Heart right ventricle (tissue), 16 donors: ENCODE data around the gene SPSB1. TPM values are rescaled to one million over a fixed set of nuclear protein-coding genes. Genes with fewer than 3 reads are reported as not detected.
A peak's percentile ranks its signal among the peaks of the same experiment; 100 is the strongest.

Source experiments
- ATAC-seq, 8 donors: fragments of 200-7000 bp; cut with Tn5 transposase; one replicate each; pipeline ENCODE4 v1.9.1; 2020; ENCODE audit warnings: mild to moderate bottlenecking in 8 of 8, moderate library complexity in 8 of 8, moderate number of reproducible peaks in 1 of 8
- DNase-seq, 2 donors: peaks; one replicate each; pipeline ENCODE4 v3.0.0-alpha.2; 2020
- H3K27ac ChIP-seq, 10 donors: fragments of 200-600 bp; sonication (generic) in 2 of 10; one replicate each; pipeline versions ENCODE4 v1.5.0 to v1.8.0; 2020 to 2022; ENCODE audit warnings: mild to moderate bottlenecking in 3 of 10
- H3K27me3 ChIP-seq, 7 donors: fragments of 200-600 bp; one replicate each; pipeline ENCODE4 v1.8.0; 2021 to 2022; ENCODE audit warnings: mild to moderate bottlenecking in 2 of 7
- H3K36me3 ChIP-seq, 9 donors: fragments of 200-600 bp; sonication (generic) in 1 of 9; one replicate each; pipeline versions ENCODE4 v1.5.0 to v1.8.0; 2020 to 2022; ENCODE audit warnings: mild to moderate bottlenecking in 2 of 9
- H3K4me1 ChIP-seq, 9 donors: fragments of 200-600 bp; sonication (generic) in 1 of 9; one replicate each; pipeline versions ENCODE4 v1.5.0 to v1.8.0; 2020 to 2022; ENCODE audit warnings: mild to moderate bottlenecking in 4 of 9
- H3K4me3 ChIP-seq, 10 donors: fragments of 200-600 bp; sonication (generic) in 2 of 10; one replicate each; pipeline versions ENCODE4 v1.5.0 to v1.8.0; 2020 to 2022; ENCODE audit warnings: mild to moderate bottlenecking in 7 of 10, moderate library complexity in 2 of 10
- H3K9me3 ChIP-seq, 11 donors: fragments of 200-600 bp in 10 of 11; sonication (generic) in 2 of 11; one replicate each; pipeline versions ENCODE4 v1.5.0 to v1.8.0; 2013 to 2022; ENCODE audit warnings: mild to moderate bottlenecking in 2 of 11, control low read depth in 1 of 11, moderate library complexity in 1 of 11
- WGBS, 2 donors: extraction: QIAGEN DNeasy Blood & Tissue Kit; methylation state at CpG; one replicate each; pipeline ENCODE4 v1.1.7; 2013; ENCODE audit warnings: inconsistent platforms in 1 of 2; 5-methylcytosine and 5-hydroxymethylcytosine counted together
- intact Hi-C, 10 donors: fragments of 100-400 bp; cut with DNase I; formaldehyde crosslinking; loops; one replicate each; pipeline versions ENCODE4 v1.11.1 to v1.14.2; 2022
- polyA plus RNA-seq, 2 donors: library from polyadenylated mRNA; stranded (reverse); fragments of 200-250 nt; gene quantifications; one replicate each; pipeline ENCODE4 v1.2.3, GENCODE V29; 2013
- total RNA-seq, 10 donors: library from RNA; stranded (reverse); fragmentation: NEBNext Ultra II Directional in 3 of 10; extraction: Animal tissue kit (Norgen Biotek cat#: 25700) in 3 of 10; gene quantifications; one replicate each; pipeline versions ENCODE4 v1.2.1 to v1.2.4, GENCODE V29; 2021 to 2023
- TF ChIP-seq, protein P1 (sequence below), 9 donors: fragments of 200-600 bp; sonication (generic) in 2 of 9; IDR thresholded peaks; one replicate each; pipeline versions ENCODE4 v1.5.0 to v1.8.0; 2021 to 2022; ENCODE audit warnings: antibody characterized with exemption in 9 of 9, mild to moderate bottlenecking in 5 of 9, moderate library complexity in 1 of 9
- donor health status: Arrhythmogenic right ventricular cardiomyopathy.
- donor health status: ischemic (EF 13 %, LVEDD 7.1; RV severe dilation, severe dysfunction).
- donor health status: healthy with polysubstance abuse.
- donor health status: DM: no; HTN: yes; CAD: no.
- donor health status: DM: no; HTN: no; CAD: no.
- donor health status: ischemic (EF 25% LVEDD 6.9; RV normal size, moderate dysfunction).
- donor health status: ischemic (EF 25% LVEDD 5.7; RV mildly dilated, moderate dysfunction).
- donor health status: healthy.
- donor health status: DM: yes; HTN: yes; CAD: no.
- donor health status: Ischemic cardiomyopathy.
- donor health status: ischemic (EF 35%, LVEDD 5.7; RV mildly dilated, moderate dysfunction).
- donor health status: nonischemic (EF 11% LVEDD 7.7; RV severe dilation, severe dysfunction).
- donor health status: DM: yes; HTN: yes; CAD: no.
- donor health status: PGD.
- donor health status: ischemic (EF 29% LVEDD 5.4; RV normal size, mild dysfunction).
- donor health status: nonischemic (EF 23%, LVEDD 6.1; RV moderate dilation, normal function).

The SPSB1 gene
- total and polyA plus RNA-seq, 12 donors, result 5.5 to 16.5 (median 8.8) TPM

DNA sequence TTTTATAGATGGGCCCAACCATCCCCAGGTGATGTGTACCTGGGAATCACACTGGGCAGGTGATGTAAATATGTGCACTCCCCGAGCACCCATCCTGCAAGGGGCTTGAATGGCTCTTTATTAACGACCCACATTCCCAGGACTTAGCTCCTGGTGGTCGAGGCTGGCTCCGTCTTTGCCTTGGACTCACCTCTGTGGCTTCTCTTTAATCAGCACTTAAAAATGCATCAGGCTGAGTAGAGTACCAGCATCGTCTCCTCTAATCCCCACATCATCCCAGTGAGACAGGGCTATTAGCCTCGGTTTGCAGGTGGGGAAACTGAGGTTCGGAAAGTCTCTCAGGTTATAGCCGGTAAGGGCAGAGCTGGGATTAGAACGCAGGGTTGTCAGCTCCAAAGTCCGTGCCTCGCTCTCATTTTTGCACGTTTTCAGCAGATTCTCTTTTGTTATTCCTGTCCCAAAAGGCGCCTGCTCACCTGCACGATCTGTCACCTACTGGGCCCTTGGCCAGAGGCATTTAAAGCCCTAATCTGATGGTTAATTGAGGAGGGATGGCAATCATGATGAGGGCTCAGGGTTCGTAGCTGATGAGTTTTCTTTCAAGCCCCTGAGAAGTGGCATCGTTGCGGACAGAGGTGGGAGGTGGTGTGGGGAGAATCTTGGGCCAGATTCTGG lies 29.4 kb downstream of the SPSB1 start:
- no peaks in the 10 kb centered on the region for H3K9me3 ChIP-seq
- intact Hi-C loops, result no loop called here
- TF ChIP-seq, protein P1, sequence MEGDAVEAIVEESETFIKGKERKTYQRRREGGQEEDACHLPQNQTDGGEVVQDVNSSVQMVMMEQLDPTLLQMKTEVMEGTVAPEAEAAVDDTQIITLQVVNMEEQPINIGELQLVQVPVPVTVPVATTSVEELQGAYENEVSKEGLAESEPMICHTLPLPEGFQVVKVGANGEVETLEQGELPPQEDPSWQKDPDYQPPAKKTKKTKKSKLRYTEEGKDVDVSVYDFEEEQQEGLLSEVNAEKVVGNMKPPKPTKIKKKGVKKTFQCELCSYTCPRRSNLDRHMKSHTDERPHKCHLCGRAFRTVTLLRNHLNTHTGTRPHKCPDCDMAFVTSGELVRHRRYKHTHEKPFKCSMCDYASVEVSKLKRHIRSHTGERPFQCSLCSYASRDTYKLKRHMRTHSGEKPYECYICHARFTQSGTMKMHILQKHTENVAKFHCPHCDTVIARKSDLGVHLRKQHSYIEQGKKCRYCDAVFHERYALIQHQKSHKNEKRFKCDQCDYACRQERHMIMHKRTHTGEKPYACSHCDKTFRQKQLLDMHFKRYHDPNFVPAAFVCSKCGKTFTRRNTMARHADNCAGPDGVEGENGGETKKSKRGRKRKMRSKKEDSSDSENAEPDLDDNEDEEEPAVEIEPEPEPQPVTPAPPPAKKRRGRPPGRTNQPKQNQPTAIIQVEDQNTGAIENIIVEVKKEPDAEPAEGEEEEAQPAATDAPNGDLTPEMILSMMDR (IDR thresholded peaks at IDR 0.05), result no peak
- H3K4me1 ChIP-seq, result peaks cover 9 to 86% (median 60%) of the 10 kb centered on the region in 9 donors
- no peak overlapping the region for H3K4me3 ChIP-seq
- no peak overlapping the region for H3K27ac ChIP-seq
- ATAC-seq (no peak), DNase-seq (no peak)
- H3K36me3 ChIP-seq, result peaks cover 0 to 4% (median 0%) of the 10 kb centered on the region in 9 donors
- 88 to 94% methylated on average over 17 of the region's 17 CpGs for WGBS, 2 donors
- H3K27me3 ChIP-seq, result no peaks in the 10 kb centered on the region

DNA sequence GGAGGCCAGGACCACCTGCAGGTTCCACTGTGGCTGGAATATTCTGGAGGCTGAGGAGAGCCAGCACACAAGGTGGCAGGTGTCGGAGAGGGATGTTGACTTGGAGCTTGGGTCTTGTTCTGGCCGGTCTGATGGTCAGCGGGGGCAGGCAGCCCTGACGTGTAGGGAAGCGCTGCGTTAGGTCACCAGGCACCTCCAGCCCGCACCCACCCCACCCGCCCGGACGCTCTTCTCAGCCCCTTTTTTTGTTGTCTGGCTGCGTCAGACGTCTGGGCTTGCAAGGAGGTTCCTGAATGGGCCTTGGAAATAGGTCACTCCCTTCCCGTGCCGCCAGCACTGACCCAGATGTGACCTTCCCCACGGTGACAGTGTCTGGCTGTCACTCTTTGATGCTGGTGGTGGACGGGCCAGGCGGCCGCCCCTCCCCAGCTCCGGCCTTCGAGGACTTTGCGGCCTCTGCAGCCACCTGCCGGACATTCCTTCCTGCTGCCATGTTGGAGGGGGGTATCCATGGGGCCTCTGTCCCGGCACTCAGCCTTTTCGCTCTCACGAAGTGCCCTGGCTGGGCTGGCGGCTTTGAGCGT lies 30.1 kb downstream of the SPSB1 start:
- Histone ChIP-seq H3K27ac (no peak overlapping the region), H3K4me1 (peaks cover 9 to 81% (median 55%) of the 10 kb centered on the region in 9 donors), H3K9me3 (no peaks in the 10 kb centered on the region), H3K4me3 (no peak overlapping the region), H3K36me3 (peaks cover 0 to 4% (median 0%) of the 10 kb centered on the region in 9 donors), H3K27me3 (no peaks in the 10 kb centered on the region)
- DNase-seq (peak in 1 of 2 donors; percentile 54), ATAC-seq (peak; percentile 26 to 81 (median 65))
- WGBS, 2 donors, result 58% methylated on average over 27 of the region's 27 CpGs
- intact Hi-C loops, result no loop called here
- TF ChIP-seq, protein P1 (IDR thresholded peaks at IDR 0.05), result peak in 6 of 9 donors; percentile 16 to 51 (median 38)

DNA sequence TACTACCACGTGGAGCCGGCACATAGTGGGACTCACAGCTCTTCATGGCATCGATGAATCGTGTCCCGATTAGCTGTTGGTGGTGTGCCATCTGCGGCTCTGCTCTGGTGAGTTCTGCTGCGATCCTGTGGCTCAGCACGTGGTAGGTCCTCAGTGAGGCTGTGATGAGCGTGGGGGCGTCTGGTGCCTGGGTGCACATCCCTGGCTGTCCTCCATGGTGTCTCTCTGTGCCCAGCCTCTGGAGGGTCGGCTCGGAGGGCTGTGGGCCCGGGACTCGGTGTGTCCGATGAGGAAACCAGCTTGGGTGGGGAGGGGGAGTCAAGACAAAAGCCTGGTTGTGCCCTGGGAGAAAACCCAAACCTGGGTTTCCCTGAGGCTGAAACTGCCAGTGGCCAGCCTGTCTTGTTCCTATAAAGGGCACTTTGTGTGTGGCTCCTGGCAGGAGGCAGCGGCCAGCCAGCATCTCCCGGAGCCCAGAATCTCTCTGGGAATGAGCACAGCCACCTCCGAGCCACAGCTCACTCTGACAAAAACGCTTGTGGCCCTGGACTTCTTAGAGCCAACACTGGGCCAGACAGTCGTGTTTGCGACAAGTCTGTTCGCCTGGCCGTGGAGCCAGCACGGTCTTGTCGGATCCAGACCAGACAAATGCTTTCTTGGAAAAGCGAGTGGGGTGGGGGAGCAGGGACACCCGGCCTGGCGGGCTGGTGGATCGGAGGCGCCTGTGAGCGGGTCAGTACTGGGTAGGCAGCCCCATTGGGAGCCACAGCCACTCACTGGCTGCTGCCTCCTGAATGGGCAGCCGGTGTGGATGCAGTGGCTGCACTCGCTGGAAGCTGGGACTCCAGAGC lies 31.8 kb downstream of the SPSB1 start:
- ATAC-seq (no peak), DNase-seq (no peak)
- H3K36me3 ChIP-seq, result no peaks in the 10 kb centered on the region
- peaks cover 9 to 67% (median 46%) of the 10 kb centered on the region in 9 donors for H3K4me1 ChIP-seq
- no peaks in the 10 kb centered on the region for H3K9me3 ChIP-seq
- intact Hi-C loops, result no loop called here
- H3K27me3 ChIP-seq, result no peaks in the 10 kb centered on the region
- TF ChIP-seq, protein P1 (IDR thresholded peaks at IDR 0.05), result no peak
- H3K27ac ChIP-seq, result no peak overlapping the region
- H3K4me3 ChIP-seq, result no peak overlapping the region
- WGBS, 2 donors, result 91% methylated on average over 33 of the region's 33 CpGs

DNA sequence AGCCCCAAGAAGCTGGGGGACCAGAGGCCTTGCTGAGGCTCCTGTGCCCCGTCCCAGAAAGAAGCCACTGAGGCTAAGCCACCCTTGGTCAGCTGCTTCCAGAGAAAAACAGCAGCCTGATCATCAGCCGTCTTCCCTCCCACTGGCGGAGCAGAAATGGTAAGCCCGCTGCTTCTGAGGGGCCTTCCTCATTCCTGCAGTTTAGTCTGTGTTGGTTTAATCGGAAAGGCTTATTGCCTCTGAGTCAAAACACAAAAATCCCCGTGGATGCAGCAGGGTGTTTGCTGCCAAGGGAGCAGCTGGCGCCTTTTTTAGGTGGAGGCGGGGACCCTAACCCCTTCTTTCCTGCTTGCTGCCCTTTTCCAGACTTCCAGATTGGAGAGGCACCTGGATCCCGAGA lies 33.9 kb downstream of the SPSB1 start:
- ATAC-seq (peak in 3 of 8 donors; percentile 5 to 30 (median 11)), DNase-seq (no peak)
- H3K9me3 ChIP-seq, result no peaks in the 10 kb centered on the region
- H3K4me3 ChIP-seq, result no peak overlapping the region
- intact Hi-C loops, result no loop called here
- TF ChIP-seq, protein P1 (IDR thresholded peaks at IDR 0.05), result no peak
- peaks cover 9 to 56% (median 39%) of the 10 kb centered on the region in 9 donors for H3K4me1 ChIP-seq
- H3K27ac ChIP-seq, result peak overlapping the region in 7 of 10 donors; percentile 6 to 60 (median 36)
- no peaks in the 10 kb centered on the region for H3K36me3 ChIP-seq
- no peaks in the 10 kb centered on the region for H3K27me3 ChIP-seq
- 78 to 82% methylated on average over 9 of the region's 9 CpGs for WGBS, 2 donors
